Upper lobe of left lung (tissue), 6 donors: ENCODE data around the gene TOX2. TPM values are rescaled to one million over a fixed set of nuclear protein-coding genes. Genes with fewer than 3 reads are reported as not detected.

ENCODE experiments used
- ATAC-seq, 2 donors: fragments of 200-7000 bp; cut with Tn5 transposase; one replicate each; pipeline ENCODE4 v1.9.1; 2022; ENCODE audit warnings: mild to moderate bottlenecking in 2 of 2, moderate library complexity in 2 of 2; ENCODE audit not compliant: low FRiP score in 2 of 2
- DNase-seq, 2 donors: peaks; one replicate each; pipeline ENCODE4 v3.0.0-alpha.2; 2019 to 2020
- H3K27ac ChIP-seq, 4 donors: fragments of 200-600 bp; sonication (generic); one replicate each; pipeline ENCODE4 v1.5.1; 2016 to 2019
- H3K27me3 ChIP-seq, 4 donors: fragments of 200-600 bp; sonication (generic); one replicate each; pipeline ENCODE4 v1.5.1; 2017 to 2019
- H3K36me3 ChIP-seq, 4 donors: fragments of 200-600 bp; sonication (generic); one replicate each; pipeline ENCODE4 v1.5.1; 2016 to 2019
- H3K4me1 ChIP-seq, 4 donors: fragments of 200-600 bp; sonication (generic); one replicate each; pipeline ENCODE4 v1.5.1; 2018 to 2019
- H3K4me3 ChIP-seq, 4 donors: fragments of 200-600 bp; sonication (generic); one replicate each; pipeline ENCODE4 v1.5.1; 2017 to 2019; ENCODE audit warnings: mild to moderate bottlenecking in 2 of 4, moderate library complexity in 1 of 4
- H3K9me3 ChIP-seq, 4 donors: fragments of 200-600 bp; sonication (generic); one replicate each; pipeline ENCODE4 v1.5.1; 2018 to 2019
- CTCF ChIP-seq, 6 experiments: fragments of 450-650 bp in 4 of 6; fragments of 200-600 bp in 2 of 6; sonication (generic) in 2 of 6; IDR thresholded peaks; one replicate each; pipeline ENCODE4 v1.5.1; 2016 to 2019; ENCODE audit warnings: antibody characterized with exemption in 6 of 6
- EP300 ChIP-seq, 4 donors: sonication (generic); formaldehyde crosslinking; IDR thresholded peaks; one replicate each; pipeline ENCODE4 v1.5.1; 2017; ENCODE audit warnings: antibody characterized with exemption in 4 of 4, control low read depth in 2 of 4
- POLR2A ChIP-seq, 4 donors: fragments of 450-650 bp; IDR thresholded peaks; one replicate each; pipeline ENCODE4 v1.5.1; 2016 to 2017; ENCODE audit warnings: antibody characterized with exemption in 4 of 4, mild to moderate bottlenecking in 2 of 4
- POLR2AphosphoS5 ChIP-seq, 2 donors: sonication (generic); formaldehyde crosslinking; IDR thresholded peaks; one replicate each; pipeline ENCODE4 v1.5.1; 2017; ENCODE audit warnings: antibody characterized with exemption in 2 of 2
- WGBS, 2 donors: methylation state at CpG; one replicate each; pipeline ENCODE4 v1.1.5; 2017 to 2018; 5-methylcytosine and 5-hydroxymethylcytosine counted together
- total RNA-seq, 6 donors: library from RNA; depleted of rRNA in 4 of 6; stranded (reverse); fragments of >200 nt in 4 of 6; gene quantifications; one replicate each; pipeline versions ENCODE4 v1.1.0 to v1.2.1, GENCODE V29; 2016 to 2021
- donor health status: DM: no; HTN: no; CAD: no; lungs with moderate emphysema.
- donor health status: DM: no; HTN: yes; CAD: no; lungs with severe emphysema.

TOX2 gene
- total RNA-seq, 6 donors from 2014 or later = 7.2 to 29.3 (median 23.7) TPM

DNA sequence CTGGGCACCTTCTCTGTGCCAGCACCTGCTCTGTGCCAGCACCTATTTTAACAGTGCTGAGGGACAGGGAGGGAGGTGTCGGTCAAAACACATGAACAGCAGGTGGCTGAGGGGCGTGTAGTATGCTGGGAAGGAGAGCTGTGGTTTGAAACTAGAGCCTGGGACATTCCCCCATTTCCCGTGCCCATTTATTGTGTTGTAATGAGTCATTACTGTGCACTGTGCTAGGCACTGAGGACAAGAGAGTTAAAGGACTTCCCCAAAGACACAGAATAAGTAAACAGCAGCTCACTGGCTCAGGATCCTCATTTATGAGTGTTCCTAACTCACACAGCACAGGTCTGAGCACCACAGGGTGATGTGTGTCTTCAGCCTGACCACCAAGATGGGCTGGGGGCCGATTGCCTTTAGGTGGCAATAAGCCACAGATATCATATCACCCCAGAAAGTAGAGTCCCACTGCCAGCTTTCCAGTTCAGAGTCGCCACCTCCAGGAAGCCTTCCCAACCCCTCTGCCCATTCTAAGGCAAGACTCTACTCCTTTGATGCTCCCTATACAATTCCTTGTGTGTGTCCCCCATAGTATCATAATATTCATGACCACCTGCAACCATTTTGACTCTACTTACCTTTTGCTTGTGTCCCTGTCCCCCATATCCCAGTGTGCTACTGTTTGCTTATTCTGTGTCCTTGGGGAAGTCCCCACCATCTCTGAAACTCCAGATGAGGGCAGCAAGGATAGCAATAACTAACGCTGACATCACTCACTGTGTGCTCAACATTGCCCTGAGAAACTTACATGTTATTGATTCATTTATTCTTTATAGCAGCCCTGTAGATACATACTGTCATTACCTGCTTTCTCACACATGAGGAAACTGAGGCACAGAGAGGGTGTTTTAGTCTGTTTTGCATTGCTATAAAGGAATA, 87.3 kb downstream of the TOX2 start:
- Histone ChIP-seq H3K4me3 (no peak overlapping the region), H3K36me3 (peaks cover 0 to 5% (median 0%) of the 10 kb centered on the region in 4 donors), H3K4me1 (no peaks in the 10 kb centered on the region), H3K27ac (no peak overlapping the region), H3K27me3 (no peaks in the 10 kb centered on the region), H3K9me3 (no peaks in the 10 kb centered on the region)
- DNase-seq (no peak), ATAC-seq (no peak)
- TF ChIP-seq EP300 (IDR thresholded peaks at IDR 0.05) = no peak
- TF ChIP-seq CTCF (IDR thresholded peaks at IDR 0.05) = no peak
- no peak for TF ChIP-seq POLR2A (IDR thresholded peaks at IDR 0.05)
- TF ChIP-seq POLR2AphosphoS5 (IDR thresholded peaks at IDR 0.05) = no peak
- WGBS, 2 donors = 76 to 84% methylated on average over 6 of the region's 6 CpGs

- TF ChIP-seq EP300 (IDR thresholded peaks at IDR 0.05) = no peak
- no peak overlapping the region for H3K4me3 ChIP-seq
- peaks cover 0 to 5% (median 0%) of the 10 kb centered on the region in 4 donors for H3K36me3 ChIP-seq
- H3K27me3 ChIP-seq = no peaks in the 10 kb centered on the region
- ATAC-seq (no peak), DNase-seq (no peak)
- H3K9me3 ChIP-seq = no peaks in the 10 kb centered on the region
- H3K27ac ChIP-seq = no peak overlapping the region
- no peaks in the 10 kb centered on the region for H3K4me1 ChIP-seq
- 93 to 100% methylated on average over 1 of the region's 1 CpG for WGBS, 2 donors
Observed at GRCh38 chr20:44002861-44003260, 88.2 kb downstream of the TOX2 start.

- Histone ChIP-seq H3K4me3 (no peak overlapping the region), H3K27ac (no peak overlapping the region), H3K27me3 (no peaks in the 10 kb centered on the region), H3K4me1 (no peaks in the 10 kb centered on the region), H3K9me3 (no peaks in the 10 kb centered on the region), H3K36me3 (peaks cover 0 to 5% (median 0%) of the 10 kb centered on the region in 4 donors)
- TF ChIP-seq POLR2A (IDR thresholded peaks at IDR 0.05) (no peak), EP300 (IDR thresholded peaks at IDR 0.05) (no peak), POLR2AphosphoS5 (IDR thresholded peaks at IDR 0.05) (no peak), CTCF (IDR thresholded peaks at IDR 0.05) (no peak)
- 91 to 92% methylated on average over 5 of the region's 5 CpGs for WGBS, 2 donors
- no peak for ATAC-seq
- no peak for DNase-seq
Observed at GRCh38 chr20:44003609-44004008, 89.0 kb downstream of the TOX2 start.

DNA sequence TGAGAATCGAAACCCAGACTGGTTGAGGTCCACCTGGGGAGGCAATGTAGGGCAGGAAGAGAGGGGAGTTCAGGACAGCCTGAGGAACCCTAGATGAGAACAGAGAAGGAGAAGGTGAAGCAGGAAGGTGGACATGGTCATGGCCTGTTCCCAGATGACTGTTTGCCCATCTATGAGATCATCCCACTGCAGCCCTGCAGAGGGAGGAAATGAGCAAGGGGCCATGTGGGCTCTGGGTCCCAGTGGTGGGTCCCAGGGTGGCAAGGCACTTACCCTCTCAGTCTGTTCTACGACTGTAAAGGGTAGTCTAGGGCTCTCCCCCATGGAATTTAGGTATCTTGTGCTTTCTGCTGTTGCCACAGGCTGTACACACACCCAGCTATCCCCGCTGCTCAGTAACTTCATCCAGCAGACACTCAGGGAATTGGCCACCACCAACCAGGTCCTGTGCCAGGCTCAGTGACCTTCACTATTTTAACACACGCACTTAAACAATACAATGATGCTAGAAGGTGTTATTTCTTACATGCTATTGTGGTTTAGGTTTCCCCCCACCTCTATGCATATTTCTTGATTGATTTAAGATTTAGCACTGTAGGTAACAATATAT, 89.8 kb downstream of the TOX2 start:
- Histone ChIP-seq H3K27me3 (no peaks in the 10 kb centered on the region), H3K4me1 (no peaks in the 10 kb centered on the region), H3K36me3 (peaks cover 0 to 5% (median 0%) of the 10 kb centered on the region in 4 donors), H3K4me3 (no peak overlapping the region), H3K9me3 (no peaks in the 10 kb centered on the region), H3K27ac (no peak overlapping the region)
- 94 to 98% methylated on average over 4 of the region's 4 CpGs for WGBS, 2 donors
- no peak for TF ChIP-seq EP300 (IDR thresholded peaks at IDR 0.05)
- TF ChIP-seq POLR2A (IDR thresholded peaks at IDR 0.05) = no peak
- TF ChIP-seq CTCF (IDR thresholded peaks at IDR 0.05) = no peak
- no peak for TF ChIP-seq POLR2AphosphoS5 (IDR thresholded peaks at IDR 0.05)
- no peak for DNase-seq
- no peak for ATAC-seq

DNA sequence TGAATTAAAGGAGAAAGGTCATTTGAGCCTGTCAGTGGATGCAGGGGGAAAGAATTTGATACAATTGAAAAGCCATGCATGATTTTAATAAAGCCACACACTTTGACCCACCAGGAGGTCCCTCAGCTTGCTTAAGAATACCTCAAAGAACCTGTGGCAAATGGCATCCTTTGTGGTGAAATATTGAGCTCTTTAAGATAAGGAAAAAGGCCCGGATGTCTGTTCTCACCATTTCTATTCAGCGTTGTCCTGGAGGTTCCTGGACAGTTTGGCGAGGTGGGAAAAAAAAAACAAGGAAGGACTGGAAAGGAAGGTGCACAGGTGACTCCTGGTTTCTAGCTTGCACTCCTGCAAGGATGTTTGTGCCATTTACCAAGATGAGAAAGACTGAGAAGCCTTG, 91.0 kb downstream of the TOX2 start:
- ATAC-seq = no peak
- H3K9me3 ChIP-seq = no peaks in the 10 kb centered on the region
- peaks cover 0 to 5% (median 0%) of the 10 kb centered on the region in 4 donors for H3K36me3 ChIP-seq
- no peak overlapping the region for H3K4me3 ChIP-seq
- H3K27me3 ChIP-seq = no peaks in the 10 kb centered on the region
- TF ChIP-seq EP300 (IDR thresholded peaks at IDR 0.05) (no peak), POLR2AphosphoS5 (IDR thresholded peaks at IDR 0.05) (no peak), CTCF (IDR thresholded peaks at IDR 0.05) (no peak), POLR2A (IDR thresholded peaks at IDR 0.05) (no peak)
- H3K27ac ChIP-seq = no peak overlapping the region
- 75 to 89% methylated on average over 3 of the region's 3 CpGs for WGBS, 2 donors
- no peak for DNase-seq
- H3K4me1 ChIP-seq = no peaks in the 10 kb centered on the region
